Trophoblast cell (in vitro differentiated cells and primary cell): ENCODE measurements around the gene POMGNT2.

ENCODE experiments used
- DNase-seq, 2 donors: peaks; one replicate each; pipeline ENCODE4 v3.0.0-alpha.2; 2016
- H2AFZ ChIP-seq: 2 replicates; pipeline ENCODE4 v1.6.1; 2013; ENCODE audit warnings: low read length, moderate library complexity, mild to moderate bottlenecking; ENCODE audit not compliant: insufficient read depth, poor library complexity
- H2AK5ac ChIP-seq: 2 replicates; pipeline ENCODE4 v1.6.1; 2013; ENCODE audit warnings: mild to moderate bottlenecking, low read length
- H2BK120ac ChIP-seq: 2 replicates; pipeline ENCODE4 v1.6.1; 2013; ENCODE audit warnings: low read length, mild to moderate bottlenecking, moderate library complexity; ENCODE audit not compliant: insufficient read depth, poor library complexity
- H2BK12ac ChIP-seq: 2 replicates; pipeline ENCODE4 v1.6.1; 2013; ENCODE audit warnings: mild to moderate bottlenecking, low read length, moderate library complexity
- H2BK5ac ChIP-seq: 2 replicates; pipeline ENCODE4 v1.6.1; 2013; ENCODE audit warnings: low read length, low read depth, moderate library complexity, mild to moderate bottlenecking; ENCODE audit not compliant: poor library complexity
- H3K14ac ChIP-seq: 2 replicates; pipeline ENCODE4 v1.6.1; 2013; ENCODE audit warnings: mild to moderate bottlenecking, low read length
- H3K18ac ChIP-seq: 2 replicates; pipeline ENCODE4 v1.6.1; 2013; ENCODE audit warnings: mild to moderate bottlenecking, low read length
- H3K23ac ChIP-seq: 2 replicates; pipeline ENCODE4 v1.6.1; 2013; ENCODE audit warnings: low read length
- H3K27ac ChIP-seq: 2 replicates; pipeline ENCODE4 v1.5.1; 2013; ENCODE audit warnings: low read depth, mild to moderate bottlenecking, inconsistent platforms, low read length, moderate library complexity
- H3K27me3 ChIP-seq: 2 replicates; pipeline ENCODE4 v1.6.1; 2013; ENCODE audit warnings: inconsistent platforms, mild to moderate bottlenecking, low read length, moderate library complexity; ENCODE audit not compliant: insufficient read depth
- H3K36me3 ChIP-seq, 2 experiments: 1 replicate in 1 of 2; 2 replicates in 1 of 2; pipeline ENCODE4 v1.6.1; 2013; ENCODE audit warnings: low read length in 2 of 2, mild to moderate bottlenecking in 2 of 2, moderate library complexity in 1 of 2; ENCODE audit not compliant: insufficient read depth in 2 of 2, control insufficient read depth in 1 of 2
- H3K4ac ChIP-seq: 2 replicates; pipeline ENCODE4 v1.6.1; 2013; ENCODE audit warnings: low read depth, mild to moderate bottlenecking, low read length, moderate library complexity
- H3K4me1 ChIP-seq, 2 experiments: 1 replicate in 1 of 2; 2 replicates in 1 of 2; pipeline ENCODE4 v1.6.1; 2013; ENCODE audit warnings: low read length in 2 of 2, mild to moderate bottlenecking in 2 of 2, moderate library complexity in 1 of 2; ENCODE audit not compliant: insufficient read depth in 2 of 2, control insufficient read depth in 1 of 2
- H3K4me2 ChIP-seq: 2 replicates; pipeline ENCODE4 v1.6.1; 2013; ENCODE audit warnings: inconsistent platforms, mild to moderate bottlenecking, low read length, moderate library complexity
- H3K4me3 ChIP-seq: 2 replicates; pipeline ENCODE4 v1.5.1; 2013; ENCODE audit warnings: mild to moderate bottlenecking, low read depth, low read length, inconsistent platforms
- H3K79me1 ChIP-seq: one replicate; pipeline ENCODE4 v1.6.1; 2013; ENCODE audit warnings: low read length
- H3K79me2 ChIP-seq: 2 replicates; pipeline ENCODE4 v1.6.1; 2013; ENCODE audit warnings: low read length, mild to moderate bottlenecking; ENCODE audit not compliant: control insufficient read depth, insufficient read depth, poor library complexity
- H3K9ac ChIP-seq: 2 replicates; pipeline ENCODE4 v1.6.1; 2013; ENCODE audit warnings: mild to moderate bottlenecking, low read length
- H3K9me3 ChIP-seq: 2 replicates; pipeline ENCODE4 v1.6.1; 2013; ENCODE audit warnings: low read depth, mild to moderate bottlenecking, control low read depth, inconsistent platforms, low read length; ENCODE audit not compliant: insufficient read depth
- H4K12ac ChIP-seq: 2 replicates; pipeline ENCODE4 v1.6.1; 2013; ENCODE audit warnings: low read depth, mild to moderate bottlenecking, low read length, moderate library complexity
- H4K8ac ChIP-seq: 2 replicates; pipeline ENCODE4 v1.6.1; 2013; ENCODE audit warnings: low read depth, mild to moderate bottlenecking, low read length, moderate library complexity
- H4K91ac ChIP-seq: one replicate; pipeline ENCODE4 v1.6.1; 2013; ENCODE audit warnings: low read depth, mild to moderate bottlenecking, low read length, moderate library complexity
- WGBS: extraction: QIAGEN DNeasy Blood & Tissue Kit; methylation state at CpG from one replicate; pipeline ENCODE4 v1.1.7; 2013; ENCODE audit warnings: missing lambda C conversion rate; ENCODE audit not compliant: insufficient read length, insufficient coverage; ENCODE audit errors: extremely low coverage; 5-methylcytosine and 5-hydroxymethylcytosine counted together

POMGNT2 gene

DNA sequence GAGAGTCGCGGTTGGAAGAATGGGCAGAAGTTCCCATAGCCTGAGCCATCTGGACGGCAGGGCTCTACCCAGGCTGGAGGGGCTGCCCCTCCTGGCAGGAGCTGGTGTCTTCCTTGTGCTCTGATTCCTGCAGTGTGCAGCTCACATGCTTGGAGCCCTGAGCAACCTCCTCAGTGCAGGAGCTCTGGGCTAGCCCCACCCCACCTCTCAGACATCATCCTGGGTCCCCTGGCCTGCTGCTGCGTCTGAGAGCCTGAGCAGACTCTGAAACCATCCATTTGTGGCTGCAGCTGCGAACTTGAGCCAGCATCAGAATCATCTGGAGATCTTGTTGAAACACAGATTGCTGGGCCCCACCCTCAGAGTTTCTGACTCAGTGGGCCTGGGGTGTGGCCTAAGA, 42.8 kb downstream of the POMGNT2 start:
- Histone ChIP-seq H2AFZ (no peak overlapping the region), H3K4ac (no peak overlapping the region), H3K18ac (no peak overlapping the region), H3K4me2 (no peak overlapping the region), H4K91ac (no peak overlapping the region), H3K27ac (no peak overlapping the region), H2AK5ac (no peak overlapping the region), H3K4me3 (no peak overlapping the region), H3K23ac (no peak overlapping the region), H2BK12ac (no peak overlapping the region), H3K79me2 (no peaks in the 10 kb centered on the region), H4K8ac (no peak overlapping the region), H2BK120ac (no peak overlapping the region), H4K12ac (no peak overlapping the region), H3K79me1 (no peaks in the 10 kb centered on the region), H3K14ac (no peak overlapping the region), H3K4me1 (no peaks in the 10 kb centered on the region), H3K9me3 (peaks cover 2% of the 10 kb centered on the region), H3K27me3 (no peaks in the 10 kb centered on the region), H3K36me3 (no peaks in the 10 kb centered on the region), H2BK5ac (no peak overlapping the region), H3K9ac (no peak overlapping the region)
- DNase-seq, result no peak
- no CpG with 5 or more reads among the region's 5 CpGs for WGBS

DNA sequence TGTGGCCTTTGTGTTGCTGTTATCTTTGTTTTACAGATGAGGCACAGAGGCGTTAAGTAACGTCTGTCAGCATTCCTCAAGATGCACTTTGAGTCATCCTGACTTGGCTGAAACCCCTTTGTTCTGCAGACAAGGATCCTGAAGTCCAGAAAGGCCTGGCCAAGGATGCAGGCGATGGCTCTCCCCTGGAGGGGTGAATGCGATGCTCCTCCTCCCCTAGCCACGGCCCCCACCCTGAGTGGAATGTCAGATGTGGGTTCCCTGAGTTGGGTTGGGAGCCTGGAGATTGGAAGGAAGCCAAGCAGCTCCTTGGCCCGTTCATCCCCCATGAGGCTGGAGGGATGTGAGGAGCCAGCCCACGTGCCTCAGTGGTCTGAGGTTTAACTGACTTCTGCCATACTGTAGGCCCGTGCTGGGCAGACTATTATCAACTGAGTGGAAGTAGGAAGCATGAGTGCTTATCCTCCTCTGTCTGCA, 43.3 kb downstream of the POMGNT2 start:
- Histone ChIP-seq H2BK5ac (no peak overlapping the region), H4K91ac (no peak overlapping the region), H3K27ac (no peak overlapping the region), H2AK5ac (no peak overlapping the region), H3K4me3 (no peak overlapping the region), H2BK12ac (no peak overlapping the region), H3K9me3 (peaks cover 2% of the 10 kb centered on the region), H3K27me3 (no peaks in the 10 kb centered on the region), H2AFZ (no peak overlapping the region), H3K36me3 (no peaks in the 10 kb centered on the region), H4K8ac (no peak overlapping the region), H3K4ac (no peak overlapping the region), H3K4me1 (no peaks in the 10 kb centered on the region), H4K12ac (no peak overlapping the region), H3K18ac (no peak overlapping the region), H2BK120ac (no peak overlapping the region), H3K79me1 (no peaks in the 10 kb centered on the region), H3K23ac (no peak overlapping the region), H3K9ac (no peak overlapping the region), H3K14ac (no peak overlapping the region), H3K79me2 (no peaks in the 10 kb centered on the region), H3K4me2 (no peak overlapping the region)
- no CpG with 5 or more reads among the region's 8 CpGs for WGBS
- DNase-seq, result no peak

DNA sequence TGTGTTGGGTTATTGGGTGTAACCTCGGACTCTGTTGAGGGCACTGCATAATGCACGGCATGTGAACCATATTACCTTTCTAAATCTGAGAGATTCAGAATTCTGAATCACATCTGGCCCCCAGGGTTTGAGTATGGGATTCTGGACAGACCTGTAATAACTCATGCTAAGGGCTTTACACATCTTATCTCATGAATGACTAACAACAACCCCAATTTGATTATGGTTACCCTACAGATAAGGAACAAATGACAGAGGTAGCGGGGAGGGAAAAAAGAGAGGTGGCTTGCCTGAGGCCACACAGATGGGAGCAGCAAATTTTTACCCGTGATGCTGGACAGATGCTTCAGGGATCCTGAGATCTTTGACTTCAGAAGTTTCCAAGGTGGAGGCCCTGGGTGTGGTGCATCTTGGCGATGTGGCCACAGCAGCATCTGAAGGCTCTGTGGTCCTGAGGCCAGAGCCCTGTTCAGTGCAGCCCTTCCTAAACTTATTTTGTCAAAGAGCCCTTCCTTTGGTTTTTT, 43.8 kb downstream of the POMGNT2 start:
- H4K8ac ChIP-seq, result no peak overlapping the region
- H3K27me3 ChIP-seq, result no peaks in the 10 kb centered on the region
- H3K79me2 ChIP-seq, result no peaks in the 10 kb centered on the region
- H2BK120ac ChIP-seq, result no peak overlapping the region
- H3K4ac ChIP-seq, result no peak overlapping the region
- H2BK5ac ChIP-seq, result no peak overlapping the region
- no peak overlapping the region for H3K27ac ChIP-seq
- H2AK5ac ChIP-seq, result no peak overlapping the region
- H3K4me1 ChIP-seq, result no peaks in the 10 kb centered on the region
- no peak overlapping the region for H4K12ac ChIP-seq
- no peak overlapping the region for H3K9ac ChIP-seq
- H4K91ac ChIP-seq, result no peak overlapping the region
- H3K4me3 ChIP-seq, result no peak overlapping the region
- H3K14ac ChIP-seq, result no peak overlapping the region
- H3K9me3 ChIP-seq, result peaks cover 2% of the 10 kb centered on the region
- H2AFZ ChIP-seq, result no peak overlapping the region
- H3K79me1 ChIP-seq, result no peaks in the 10 kb centered on the region
- no peaks in the 10 kb centered on the region for H3K36me3 ChIP-seq
- H3K23ac ChIP-seq, result no peak overlapping the region
- H2BK12ac ChIP-seq, result no peak overlapping the region
- H3K18ac ChIP-seq, result no peak overlapping the region
- no CpG with 5 or more reads among the region's 5 CpGs for WGBS
- no peak for DNase-seq
- no peak overlapping the region for H3K4me2 ChIP-seq

DNA sequence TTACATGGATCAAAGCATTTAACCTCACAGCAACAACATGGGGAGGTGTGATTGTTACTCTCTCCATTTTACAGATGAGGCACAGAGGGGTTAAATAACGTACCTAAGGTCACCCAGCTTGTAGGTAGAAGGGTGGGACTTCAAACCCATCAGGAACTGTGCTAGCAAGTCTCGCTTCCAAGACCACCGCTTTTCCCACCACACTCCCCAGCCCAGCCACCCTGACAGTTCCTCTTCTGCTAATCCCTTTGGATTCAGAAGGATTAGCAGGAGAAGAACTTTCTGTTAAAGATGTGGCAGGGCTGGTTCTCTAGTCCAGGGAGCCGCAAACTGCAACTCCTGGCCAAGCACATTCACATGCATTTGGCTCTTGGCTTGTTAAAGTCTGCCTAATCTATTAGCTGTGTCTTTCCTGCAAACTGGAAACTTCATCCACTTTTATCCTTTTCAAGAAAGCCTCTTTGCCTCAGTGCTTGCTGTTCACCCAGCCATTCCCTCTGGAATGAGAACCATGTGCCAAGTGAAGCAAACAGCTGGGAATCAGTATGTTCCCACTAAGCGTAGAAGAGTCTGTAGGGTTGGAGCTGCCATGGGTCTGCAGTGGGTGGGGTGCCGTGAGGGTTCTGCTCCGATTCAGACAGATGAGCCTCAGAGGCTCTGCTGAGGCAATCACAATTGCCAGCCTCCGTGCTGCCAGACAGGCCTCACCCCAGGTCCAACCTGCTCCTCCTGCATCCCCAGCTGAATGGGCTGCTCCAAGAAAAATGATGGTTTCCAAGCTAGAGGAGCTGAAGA, 44.6 kb downstream of the POMGNT2 start:
- Histone ChIP-seq H3K27me3 (no peaks in the 10 kb centered on the region), H4K12ac (no peak overlapping the region), H3K14ac (no peak overlapping the region), H3K9me3 (peaks cover 2% of the 10 kb centered on the region), H3K23ac (no peak overlapping the region), H3K9ac (no peak overlapping the region), H3K36me3 (no peaks in the 10 kb centered on the region), H3K4ac (no peak overlapping the region), H3K79me2 (no peaks in the 10 kb centered on the region), H3K18ac (no peak overlapping the region), H3K4me3 (no peak overlapping the region), H3K4me1 (no peaks in the 10 kb centered on the region), H4K8ac (no peak overlapping the region), H3K4me2 (no peak overlapping the region), H3K27ac (no peak overlapping the region), H2AFZ (no peak overlapping the region), H2AK5ac (no peak overlapping the region), H3K79me1 (no peaks in the 10 kb centered on the region), H2BK120ac (no peak overlapping the region), H4K91ac (no peak overlapping the region), H2BK12ac (no peak overlapping the region), H2BK5ac (no peak overlapping the region)
- no peak for DNase-seq
- WGBS, result no CpG with 5 or more reads among the region's 8 CpGs
